ENCODE measurements around the gene ZMYND15. TPM values are rescaled to one million over a fixed set of nuclear protein-coding genes. Genes with fewer than 3 reads are reported as not detected.
A peak's percentile ranks its signal among the peaks of the same experiment; 100 is the strongest.

Gene ZMYND15
- total RNA-seq, 2 donors from 2014 or later = 0.91 to 7.3 TPM

DNA sequence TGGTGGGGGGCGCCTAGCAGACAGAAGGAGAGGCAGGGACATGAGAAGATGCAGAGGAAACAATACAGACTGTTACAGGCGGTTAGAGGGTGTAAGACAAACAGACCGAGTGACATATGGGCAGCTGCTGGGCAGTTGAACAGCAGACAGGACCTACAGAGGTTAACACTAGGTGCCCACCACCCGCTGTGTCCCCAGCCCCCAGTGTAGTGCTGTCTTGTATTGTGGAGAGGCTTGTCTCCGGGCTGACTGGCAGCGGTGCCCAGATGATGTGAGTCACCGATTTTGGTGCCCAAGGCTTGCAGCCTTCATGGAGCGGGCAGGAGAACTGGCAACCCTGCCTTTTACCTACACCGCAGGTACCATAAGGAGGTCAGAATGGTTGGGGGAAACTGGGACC lies 2.5 kb downstream of the ZMYND15 start:
- intact Hi-C loops (cut with DNase I) = no loop called here
- Histone ChIP-seq H3K4me1 (replicated peaks) (no peaks in the 10 kb centered on the region), H3K36me3 (no peaks in the 10 kb centered on the region), H3K4me3 (no peak overlapping the region), H3K27ac (peak overlapping the region in 1 of 2 donors; percentile 50), H3K9me3 (no peaks in the 10 kb centered on the region), H3K27me3 (replicated peaks; ENCODE audit: insufficient read depth) (no peaks in the 10 kb centered on the region)
- TF ChIP-seq, protein P1, sequence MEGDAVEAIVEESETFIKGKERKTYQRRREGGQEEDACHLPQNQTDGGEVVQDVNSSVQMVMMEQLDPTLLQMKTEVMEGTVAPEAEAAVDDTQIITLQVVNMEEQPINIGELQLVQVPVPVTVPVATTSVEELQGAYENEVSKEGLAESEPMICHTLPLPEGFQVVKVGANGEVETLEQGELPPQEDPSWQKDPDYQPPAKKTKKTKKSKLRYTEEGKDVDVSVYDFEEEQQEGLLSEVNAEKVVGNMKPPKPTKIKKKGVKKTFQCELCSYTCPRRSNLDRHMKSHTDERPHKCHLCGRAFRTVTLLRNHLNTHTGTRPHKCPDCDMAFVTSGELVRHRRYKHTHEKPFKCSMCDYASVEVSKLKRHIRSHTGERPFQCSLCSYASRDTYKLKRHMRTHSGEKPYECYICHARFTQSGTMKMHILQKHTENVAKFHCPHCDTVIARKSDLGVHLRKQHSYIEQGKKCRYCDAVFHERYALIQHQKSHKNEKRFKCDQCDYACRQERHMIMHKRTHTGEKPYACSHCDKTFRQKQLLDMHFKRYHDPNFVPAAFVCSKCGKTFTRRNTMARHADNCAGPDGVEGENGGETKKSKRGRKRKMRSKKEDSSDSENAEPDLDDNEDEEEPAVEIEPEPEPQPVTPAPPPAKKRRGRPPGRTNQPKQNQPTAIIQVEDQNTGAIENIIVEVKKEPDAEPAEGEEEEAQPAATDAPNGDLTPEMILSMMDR (IDR thresholded peaks at IDR 0.05) = no peak
- TF ChIP-seq POLR2AphosphoS5 (IDR thresholded peaks at IDR 0.05) (no peak), POLR2A (IDR thresholded peaks at IDR 0.05) (no peak)
- DNase-seq (ENCODE audit: low spot score) = no peak
- WGBS = 86% methylated on average over 9 of the region's 9 CpGs

DNA sequence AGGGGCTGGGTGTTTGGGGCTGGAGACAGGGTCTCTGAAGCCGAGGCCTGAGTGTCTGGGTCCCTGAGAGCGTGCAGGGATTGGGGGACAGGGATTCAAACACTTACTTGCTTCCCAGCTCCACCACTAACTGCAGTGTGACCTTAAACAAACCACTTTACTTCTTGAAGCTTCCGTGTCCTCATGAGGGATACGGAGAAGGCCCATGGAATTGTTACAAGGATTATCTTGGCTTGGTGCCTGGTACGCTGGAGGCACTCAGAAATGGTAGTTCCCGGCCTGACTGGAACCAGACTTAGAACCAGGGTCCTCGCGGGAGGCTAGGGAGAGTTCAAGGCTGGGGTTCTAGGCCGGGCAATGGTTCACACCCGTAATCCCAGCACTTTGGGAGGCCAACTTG lies 3.0 kb downstream of the ZMYND15 start:
- intact Hi-C loops (cut with DNase I) = no loop called here
- Histone ChIP-seq H3K27me3 (replicated peaks; ENCODE audit: insufficient read depth) (no peaks in the 10 kb centered on the region), H3K36me3 (no peaks in the 10 kb centered on the region), H3K4me1 (replicated peaks) (no peaks in the 10 kb centered on the region), H3K9me3 (no peaks in the 10 kb centered on the region), H3K27ac (peak overlapping the region in 1 of 2 donors; percentile 50), H3K4me3 (no peak overlapping the region)
- TF ChIP-seq POLR2A (IDR thresholded peaks at IDR 0.05) (no peak), POLR2AphosphoS5 (IDR thresholded peaks at IDR 0.05) (peak; percentile 78)
- TF ChIP-seq, protein P1 (IDR thresholded peaks at IDR 0.05) = no peak
- WGBS = 52% methylated on average over 9 of the region's 10 CpGs
- peak; percentile 67 for DNase-seq (ENCODE audit: low spot score)

DNA sequence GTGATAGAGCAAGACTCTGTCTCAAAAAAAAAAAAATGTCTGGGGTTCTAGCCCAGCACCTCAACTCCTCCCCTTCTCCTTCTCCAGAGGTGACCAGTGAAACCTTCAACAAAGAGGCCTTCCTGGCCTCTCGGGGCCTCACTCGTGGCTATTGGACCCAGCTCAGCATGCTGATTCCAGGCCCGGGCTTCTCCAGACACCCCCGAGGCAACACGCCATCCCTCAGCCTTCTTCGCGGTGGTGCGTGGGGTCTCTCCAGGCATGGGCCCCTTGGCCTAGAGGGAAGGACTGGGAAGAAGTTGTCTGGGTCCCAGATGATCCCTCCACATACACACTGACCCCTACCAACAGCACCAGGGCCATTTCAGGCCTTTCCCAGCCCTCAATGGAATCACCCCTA lies 3.6 kb downstream of the ZMYND15 start:
- 95% methylated on average over 8 of the region's 8 CpGs for WGBS
- Histone ChIP-seq H3K4me3 (no peak overlapping the region), H3K27me3 (replicated peaks; ENCODE audit: insufficient read depth) (no peaks in the 10 kb centered on the region), H3K9me3 (no peaks in the 10 kb centered on the region), H3K4me1 (replicated peaks) (no peaks in the 10 kb centered on the region), H3K27ac (no peak overlapping the region), H3K36me3 (no peaks in the 10 kb centered on the region)
- intact Hi-C loops (cut with DNase I) = no loop called here
- TF ChIP-seq POLR2AphosphoS5 (IDR thresholded peaks at IDR 0.05) = no peak
- TF ChIP-seq, protein P1 (IDR thresholded peaks at IDR 0.05) = no peak
- TF ChIP-seq POLR2A (IDR thresholded peaks at IDR 0.05) = no peak
- no peak for DNase-seq (ENCODE audit: low spot score)

DNA sequence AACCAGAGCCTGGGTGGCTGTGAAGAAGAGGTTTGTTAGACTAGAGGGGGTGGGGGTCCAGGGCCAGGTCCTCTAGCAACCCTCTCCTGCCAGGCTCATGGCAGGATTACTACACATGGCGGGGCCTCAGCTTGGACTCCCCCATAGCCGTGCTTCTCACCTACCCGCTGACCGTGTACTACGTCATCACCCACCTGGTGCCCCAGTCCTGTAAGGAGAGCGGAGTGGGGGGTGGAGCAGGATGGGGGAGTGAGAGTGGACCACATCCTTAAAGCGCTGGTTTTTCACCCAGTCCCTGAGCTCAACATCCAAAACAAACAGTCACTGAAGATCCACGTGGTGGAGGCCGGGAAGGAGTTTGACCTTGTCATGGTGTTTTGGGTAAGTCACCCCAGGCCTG lies 4.3 kb downstream of the ZMYND15 start:
- TF ChIP-seq, protein P1 (IDR thresholded peaks at IDR 0.05) = no peak
- TF ChIP-seq POLR2AphosphoS5 (IDR thresholded peaks at IDR 0.05) = no peak

DNA sequence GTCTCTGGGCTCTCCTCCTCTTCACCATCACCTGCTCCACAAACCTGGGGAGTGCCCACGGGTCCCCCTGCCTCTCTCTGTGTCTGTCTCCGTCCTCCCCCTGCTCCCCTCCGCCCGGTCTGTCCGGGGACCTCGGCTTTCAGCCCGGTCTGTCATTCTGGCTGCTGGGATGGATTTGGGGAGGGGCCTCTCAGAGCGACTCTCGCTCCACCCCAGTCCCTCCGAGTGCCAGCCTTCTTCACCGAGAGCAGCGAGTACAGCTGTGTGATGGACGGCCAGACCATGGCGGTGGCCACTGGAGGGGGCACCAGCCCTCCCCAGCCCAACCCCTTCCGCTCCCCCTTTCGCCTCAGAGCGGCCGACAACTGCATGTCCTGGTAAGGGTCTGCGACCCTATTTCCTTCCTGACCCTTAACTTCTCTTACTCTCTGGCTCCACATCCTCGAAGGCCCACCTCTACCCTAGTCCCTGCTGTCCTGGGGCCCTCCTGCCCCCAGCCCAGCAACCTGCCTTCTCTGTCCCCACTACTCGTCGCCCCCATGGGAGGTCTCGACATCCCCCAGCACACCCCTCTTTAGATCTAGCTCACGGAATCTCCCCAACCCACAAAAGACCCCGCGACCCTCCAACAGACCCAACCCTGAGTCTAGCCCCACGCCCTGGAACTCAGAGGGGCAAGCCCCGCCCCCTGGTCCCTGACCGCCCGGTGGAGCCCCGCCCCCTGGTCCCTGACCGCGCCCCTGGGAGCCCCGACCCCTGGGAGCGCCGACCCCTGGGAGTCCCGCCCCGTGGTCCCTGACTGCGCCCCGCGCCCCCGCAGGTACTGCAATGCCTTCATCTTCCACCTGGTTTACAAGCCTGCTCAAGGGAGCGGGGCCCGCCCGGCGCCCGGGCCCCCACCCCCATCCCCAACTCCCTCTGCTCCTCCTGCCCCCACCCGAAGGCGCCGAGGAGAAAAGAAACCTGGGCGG lies 5.7 kb downstream of the ZMYND15 start:
- WGBS = 10% methylated on average over 38 of the region's 51 CpGs
- Histone ChIP-seq H3K36me3 (no peaks in the 10 kb centered on the region), H3K27me3 (replicated peaks; ENCODE audit: insufficient read depth) (no peaks in the 10 kb centered on the region), H3K4me3 (no peak overlapping the region), H3K4me1 (replicated peaks) (no peaks in the 10 kb centered on the region), H3K27ac (no peak overlapping the region), H3K9me3 (no peaks in the 10 kb centered on the region)
- intact Hi-C loops (cut with DNase I) = no loop called here
- TF ChIP-seq POLR2A (IDR thresholded peaks at IDR 0.05) = no peak
- no peak for TF ChIP-seq POLR2AphosphoS5 (IDR thresholded peaks at IDR 0.05)
- TF ChIP-seq, protein P1 (IDR thresholded peaks at IDR 0.05) = no peak
- DNase-seq (ENCODE audit: low spot score) = no peak

More for the DNA sequence above, 4.3 kb downstream of the ZMYND15 start:
- DNase-seq (ENCODE audit: low spot score) = no peak
- Histone ChIP-seq H3K9me3 (no peaks in the 10 kb centered on the region), H3K36me3 (no peaks in the 10 kb centered on the region), H3K4me1 (replicated peaks) (no peaks in the 10 kb centered on the region), H3K27me3 (replicated peaks; ENCODE audit: insufficient read depth) (no peaks in the 10 kb centered on the region), H3K4me3 (no peak overlapping the region), H3K27ac (no peak overlapping the region)
- WGBS = 88% methylated on average over 9 of the region's 9 CpGs
- intact Hi-C loops (cut with DNase I) = no loop called here

All from prostate gland (tissue), 2 donors.